HG03457 (cell line): Measurements from ENCODE around the gene DCTN3.
A peak's percentile ranks its signal among the peaks of the same experiment; 100 is the strongest.

Source experiments
- ATAC-seq: cut with Tn5 transposase; IDR thresholded peaks from one replicate; pipeline ENCODE4 v1.9.1; 2021; ENCODE audit warnings: moderate number of reproducible peaks; ENCODE audit not compliant: unreplicated experiment

The DCTN3 gene

GRCh38 chr9:34620061-34620994 is at the start of gene DCTN3:
DCTN3 (minus strand) TSS chr9:34620495; CDS start chr9:34620464, 31 bp downstream.
- peak; percentile 96 for ATAC-seq

- no peak for ATAC-seq
Observed at GRCh38 chr9:34665381-34666250, 45.3 kb upstream of the DCTN3 start.

- no peak for ATAC-seq
Observed at GRCh38 chr9:34665067-34665380, 44.7 kb upstream of the DCTN3 start.

DNA sequence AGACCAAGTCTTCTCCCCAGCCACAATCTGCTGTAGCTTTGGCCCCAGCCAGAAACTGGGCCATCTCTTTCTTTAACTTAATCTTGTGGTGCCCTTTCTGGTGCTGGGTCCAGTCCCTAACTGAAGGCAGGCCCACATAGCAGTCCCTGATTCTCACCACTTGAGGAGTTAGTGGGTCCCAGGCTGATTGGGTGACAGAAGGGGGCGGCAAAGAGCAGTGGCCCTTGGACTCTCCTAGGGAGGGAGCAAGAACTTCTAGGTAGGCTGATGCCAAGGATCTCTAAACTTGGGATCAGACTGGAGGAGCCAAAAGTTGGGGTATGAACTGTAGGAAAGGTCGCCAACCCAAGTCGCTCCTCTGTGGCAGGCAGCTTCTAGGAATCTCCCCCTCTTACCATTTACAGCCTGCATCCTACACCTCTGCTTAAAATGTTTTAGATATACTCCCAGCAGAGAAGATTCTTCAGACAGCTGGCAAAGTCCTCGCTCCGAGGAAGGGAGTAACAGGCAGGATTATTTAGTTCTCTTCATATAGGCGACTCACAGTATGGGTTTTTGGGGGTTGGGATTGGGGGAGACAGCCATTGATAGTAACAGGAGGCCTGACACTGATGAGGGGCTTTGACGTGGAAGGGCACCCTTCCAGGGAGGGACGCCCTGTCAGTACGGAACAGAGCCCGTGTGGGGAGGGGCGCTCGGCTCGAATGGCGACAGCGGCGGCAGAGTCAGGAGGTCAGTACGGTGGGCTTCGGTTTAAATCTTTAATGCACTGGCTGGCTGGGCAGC is 44.2 kb upstream of the DCTN3 start:
- no peak for ATAC-seq

- ATAC-seq = no peak
Observed at GRCh38 chr9:34663303-34663605, 43.0 kb upstream of the DCTN3 start.

- no peak for ATAC-seq
Observed at GRCh38 chr9:34662526-34663302, 42.4 kb upstream of the DCTN3 start, which contains the start of gene CCL27. CCL27 (minus strand) TSS chr9:34662657; CDS start chr9:34662633, 24 bp downstream.

DNA sequence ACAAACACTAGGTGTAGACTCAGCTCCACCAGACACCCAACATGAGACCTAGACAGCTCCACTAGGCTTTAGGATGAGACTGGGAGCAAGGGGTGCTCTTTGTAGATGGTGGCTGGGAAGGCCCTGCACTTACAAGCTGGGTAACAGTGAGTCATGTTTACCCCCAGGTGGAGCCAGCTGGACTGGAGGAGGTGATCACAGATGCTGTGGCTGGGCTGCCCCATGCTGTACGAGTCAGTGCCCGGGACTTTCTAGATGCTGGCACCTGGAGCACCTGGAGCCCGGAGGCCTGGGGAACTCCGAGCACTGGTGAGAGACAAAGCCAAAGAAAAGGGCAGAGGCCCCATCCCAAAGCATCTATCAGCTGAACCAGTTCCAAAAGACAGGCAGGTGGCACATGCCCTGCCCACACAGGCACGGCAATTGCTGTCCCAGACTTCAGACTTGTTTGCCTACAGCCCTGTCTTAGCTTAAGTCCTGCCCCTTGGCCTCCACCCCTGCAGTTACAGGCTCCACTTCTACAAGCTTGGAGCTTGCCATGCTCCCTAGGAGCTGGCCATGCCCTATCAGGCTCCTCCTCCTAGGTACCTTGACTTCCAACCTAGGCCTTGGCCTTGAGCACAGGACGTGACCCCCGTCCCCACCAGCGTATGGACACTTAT is 39.4 kb upstream of the DCTN3 start:
- no peak for ATAC-seq

GRCh38 chr9:34658461-34658860 is 38.2 kb upstream of the DCTN3 start:
- no peak for ATAC-seq

GRCh38 chr9:34656992-34657391 is 36.7 kb upstream of the DCTN3 start:
- no peak for ATAC-seq

DNA sequence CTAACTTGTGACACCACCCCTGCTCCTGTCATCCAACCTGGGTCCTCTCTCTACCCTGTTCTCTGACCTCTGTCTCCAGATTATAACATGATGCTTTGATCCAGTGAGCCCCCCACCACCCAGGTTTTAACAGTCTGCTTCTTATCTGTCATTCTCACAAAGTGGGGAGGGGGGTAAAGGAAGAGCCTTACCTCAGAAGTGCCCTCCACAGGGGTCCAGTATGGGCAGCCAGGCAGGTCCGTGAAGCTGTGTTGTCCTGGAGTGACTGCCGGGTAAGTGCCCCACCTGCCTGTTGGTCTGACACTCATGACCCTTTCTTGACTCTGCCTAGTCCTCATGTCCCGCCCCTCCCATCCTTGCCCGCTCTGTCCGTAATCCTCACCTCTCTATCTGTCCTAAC is 35.1 kb upstream of the DCTN3 start:
- no peak for ATAC-seq

- ATAC-seq = no peak
Observed at GRCh38 chr9:34654323-34655051, 34.2 kb upstream of the DCTN3 start.

DNA sequence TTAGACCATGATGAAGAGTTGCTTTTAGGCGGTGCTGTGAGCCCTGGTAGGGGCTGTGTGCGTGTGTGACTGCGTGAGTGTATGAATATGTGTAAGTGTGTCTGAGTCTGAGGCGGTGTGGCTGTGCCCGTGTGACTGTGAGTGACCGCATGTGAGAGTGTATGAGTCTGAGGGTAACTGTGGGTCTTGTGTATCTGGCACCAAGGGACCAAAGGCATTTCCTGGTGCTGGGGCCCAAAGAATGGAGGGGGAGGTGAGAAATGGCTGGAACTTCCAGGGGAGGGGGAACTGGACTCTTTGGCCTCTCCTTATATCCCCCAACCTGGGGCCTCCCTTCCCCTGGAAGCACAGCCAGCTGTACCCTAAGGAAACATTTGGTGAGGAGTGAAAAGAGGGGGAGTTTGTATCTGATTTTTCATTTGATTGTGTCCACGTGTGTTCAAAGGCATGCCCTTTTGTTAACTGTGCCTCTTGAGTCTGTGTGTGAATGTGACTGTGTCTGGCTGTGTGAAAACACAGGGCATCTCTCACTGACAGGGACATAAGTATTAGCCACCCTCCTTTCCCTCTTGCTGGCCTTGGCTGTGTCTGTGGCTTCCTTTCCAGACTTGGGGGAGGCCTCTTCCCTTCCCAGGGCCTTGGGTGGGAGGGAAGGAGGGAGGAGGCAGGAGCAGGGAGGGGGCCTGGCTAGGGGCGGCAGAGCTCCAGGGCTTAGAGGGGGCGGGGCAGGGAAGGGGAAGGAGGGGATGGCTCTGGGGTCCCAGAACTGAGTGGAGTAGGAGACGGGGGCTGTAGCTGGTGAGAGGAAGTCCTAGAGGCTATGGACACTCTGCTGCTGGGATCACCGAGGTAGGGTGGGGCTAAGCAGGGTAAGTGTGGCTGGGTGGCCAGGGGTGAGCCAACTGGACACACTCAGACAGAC is 33.1 kb upstream of the DCTN3 start:
- ATAC-seq = no peak

DNA sequence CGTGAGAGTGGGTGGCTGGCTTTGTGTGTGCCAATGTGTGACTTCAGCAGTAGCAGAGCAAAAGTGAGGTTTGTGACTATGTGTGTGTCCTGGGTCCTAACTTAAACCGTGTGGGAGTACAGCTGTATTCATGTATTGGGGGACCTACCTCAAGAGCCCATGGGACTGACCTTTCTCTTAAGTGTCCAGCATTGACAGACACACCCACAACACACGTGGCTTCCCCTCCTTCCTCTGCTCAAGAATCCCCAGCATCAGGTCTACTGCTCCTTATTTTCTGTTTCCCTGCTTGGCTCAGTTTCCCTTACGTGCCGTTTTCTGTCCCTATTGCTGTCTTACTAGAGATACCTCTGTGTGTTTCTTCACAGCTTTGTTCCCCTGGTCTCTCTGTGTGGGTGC is 32.3 kb upstream of the DCTN3 start:
- ATAC-seq = no peak

- ATAC-seq = no peak
Observed at GRCh38 chr9:34651876-34652601, 31.7 kb upstream of the DCTN3 start, which contains the start of gene IL11RA. IL11RA (plus strand) TSS chr9:34652185; CDS start chr9:34655218, 3,033 bp downstream.

DNA sequence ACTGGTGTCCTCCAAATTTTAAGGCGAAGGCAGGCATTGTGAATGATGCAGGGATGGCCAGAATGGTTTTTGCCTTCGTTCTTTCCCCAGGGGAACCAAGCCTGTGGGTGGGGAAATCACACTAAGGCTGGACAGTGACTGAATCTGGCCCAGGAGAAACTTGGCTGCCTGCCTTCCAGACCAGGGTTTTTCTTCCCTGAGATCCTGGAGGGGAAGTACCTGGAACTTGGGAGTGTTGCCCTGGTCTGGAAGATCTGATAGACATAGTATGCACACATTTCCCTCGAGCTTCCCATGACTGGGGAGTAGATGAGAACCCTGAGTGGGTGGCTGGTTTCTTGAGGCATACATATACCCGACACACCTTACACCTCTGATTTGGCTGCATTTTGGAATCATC is 31.0 kb upstream of the DCTN3 start:
- no peak for ATAC-seq

GRCh38 chr9:34650816-34651215 is 30.5 kb upstream of the DCTN3 start:
- ATAC-seq = no peak

DNA sequence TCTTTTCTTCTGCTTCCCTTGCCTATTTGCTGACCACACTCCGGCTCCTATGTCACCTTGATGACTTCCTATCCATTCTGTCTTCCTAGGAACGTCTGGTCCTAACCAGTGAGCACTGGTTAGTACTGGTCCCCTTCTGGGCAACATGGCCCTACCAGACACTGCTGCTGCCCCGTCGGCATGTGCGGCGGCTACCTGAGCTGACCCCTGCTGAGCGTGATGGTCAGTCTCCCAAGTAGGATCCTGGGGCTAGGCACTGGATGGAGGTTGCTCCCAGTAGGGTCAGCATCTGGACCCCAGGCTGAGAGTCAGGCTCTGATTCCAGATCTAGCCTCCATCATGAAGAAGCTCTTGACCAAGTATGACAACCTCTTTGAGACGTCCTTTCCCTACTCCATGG is 28.4 kb upstream of the DCTN3 start:
- ATAC-seq = no peak
